Testis (tissue), 3 donors: Measurements from ENCODE around the gene UNC93B1. TPM values are rescaled to one million over a fixed set of nuclear protein-coding genes. Genes with fewer than 3 reads are reported as not detected.

Experiments used
- DNase-seq: peaks from one replicate; pipeline ENCODE4 v3.0.0-alpha.2; 2019
- H3K27ac ChIP-seq, 2 donors: fragments of 200-600 bp; sonication (generic); one replicate each; pipeline ENCODE4 v1.5.1; 2019
- H3K27me3 ChIP-seq: fragments of 200-600 bp; sonication (generic); one replicate; pipeline ENCODE4 v1.5.1; 2019
- H3K36me3 ChIP-seq: fragments of 200-600 bp; sonication (generic); one replicate; pipeline ENCODE4 v1.5.1; 2017; ENCODE audit warnings: low read depth; ENCODE audit errors: missing control alignments
- H3K4me1 ChIP-seq: fragments of 200-600 bp; sonication (generic); one replicate; pipeline ENCODE4 v1.5.1; 2019
- H3K4me3 ChIP-seq, 2 donors: fragments of 200-600 bp; sonication (generic); one replicate each; pipeline ENCODE4 v1.5.1; 2017 to 2019
- H3K9me3 ChIP-seq: fragments of 200-600 bp; sonication (generic); one replicate; pipeline ENCODE4 v1.5.1; 2017
- POLR2A ChIP-seq: fragments of 450-650 bp; IDR thresholded peaks from one replicate; pipeline ENCODE4 v1.6.1; 2017; ENCODE audit warnings: antibody characterized with exemption, mild to moderate bottlenecking, moderate library complexity
- WGBS, 2 donors: methylation state at CpG; one replicate each; pipeline ENCODE4 v1.1.5; 2018; 5-methylcytosine and 5-hydroxymethylcytosine counted together
- intact Hi-C: fragments of 100-400 bp; cut with DNase I; formaldehyde crosslinking; loops from one replicate; pipeline ENCODE4 v1.15.1; 2023; ENCODE audit warnings: low total_unique reads
- polyA plus RNA-seq: library from polyadenylated mRNA; stranded (reverse); fragments of 350-450 nt; fragmentation: Illumina TruSeq; extraction: RNeasy Lipid Tissue Mini Kit (QIAGEN cat#74804); gene quantifications from one replicate; pipeline ENCODE4 v1.2.3, GENCODE V29; 2014; ENCODE audit warnings: low read depth, low replicate concordance; ENCODE audit not compliant: insufficient read depth
- total RNA-seq, 2 donors: library from RNA; depleted of rRNA; stranded (reverse); fragments of >200 nt; gene quantifications; one replicate each; pipeline ENCODE4 v1.2.3, GENCODE V29; 2016
- TF ChIP-seq, protein P1 (sequence below), 3 experiments: fragments of 450-650 bp in 2 of 3; fragments of 200-600 bp in 1 of 3; sonication (generic) in 1 of 3; IDR thresholded peaks; one replicate each; pipeline ENCODE4 v1.5.1; 2016 to 2019; ENCODE audit warnings: antibody characterized with exemption in 3 of 3, mild to moderate bottlenecking in 2 of 3, moderate library complexity in 1 of 3

Gene UNC93B1
- total and polyA plus RNA-seq, 3 donors from 2014 or later, result 5.3 to 12.3 (median 7.9) TPM

DNA sequence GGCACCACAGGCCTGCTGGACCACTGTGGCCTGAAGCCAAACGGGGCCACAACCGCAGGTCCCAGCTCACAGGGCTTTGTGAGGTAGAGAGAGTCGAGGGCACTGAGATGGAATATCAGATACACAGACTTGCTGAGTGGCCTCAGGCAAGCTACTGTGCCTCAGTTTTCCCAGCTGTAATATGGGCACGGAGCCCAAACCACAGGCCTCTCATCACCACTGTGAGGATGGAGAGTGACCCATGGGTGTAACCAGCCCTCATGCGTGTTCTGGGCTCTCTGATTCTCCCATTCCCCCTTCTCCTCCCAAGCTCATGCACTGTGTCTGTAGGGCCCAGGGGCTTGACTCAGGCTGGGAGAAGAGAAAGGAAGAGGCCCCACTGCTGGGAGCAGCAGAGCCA lies 4.2 kb downstream of the UNC93B1 start:
- 97 to 100% methylated on average over 3 to 5 of the region's 5 CpGs for WGBS, 2 donors
- Histone ChIP-seq H3K27ac (no peak overlapping the region), H3K36me3 (no peaks in the 10 kb centered on the region), H3K4me1 (peaks cover 4% of the 10 kb centered on the region), H3K4me3 (no peak overlapping the region), H3K9me3 (no peaks in the 10 kb centered on the region), H3K27me3 (no peaks in the 10 kb centered on the region)
- intact Hi-C loops, result no loop called here
- no peak for TF ChIP-seq POLR2A
- TF ChIP-seq, protein P1, sequence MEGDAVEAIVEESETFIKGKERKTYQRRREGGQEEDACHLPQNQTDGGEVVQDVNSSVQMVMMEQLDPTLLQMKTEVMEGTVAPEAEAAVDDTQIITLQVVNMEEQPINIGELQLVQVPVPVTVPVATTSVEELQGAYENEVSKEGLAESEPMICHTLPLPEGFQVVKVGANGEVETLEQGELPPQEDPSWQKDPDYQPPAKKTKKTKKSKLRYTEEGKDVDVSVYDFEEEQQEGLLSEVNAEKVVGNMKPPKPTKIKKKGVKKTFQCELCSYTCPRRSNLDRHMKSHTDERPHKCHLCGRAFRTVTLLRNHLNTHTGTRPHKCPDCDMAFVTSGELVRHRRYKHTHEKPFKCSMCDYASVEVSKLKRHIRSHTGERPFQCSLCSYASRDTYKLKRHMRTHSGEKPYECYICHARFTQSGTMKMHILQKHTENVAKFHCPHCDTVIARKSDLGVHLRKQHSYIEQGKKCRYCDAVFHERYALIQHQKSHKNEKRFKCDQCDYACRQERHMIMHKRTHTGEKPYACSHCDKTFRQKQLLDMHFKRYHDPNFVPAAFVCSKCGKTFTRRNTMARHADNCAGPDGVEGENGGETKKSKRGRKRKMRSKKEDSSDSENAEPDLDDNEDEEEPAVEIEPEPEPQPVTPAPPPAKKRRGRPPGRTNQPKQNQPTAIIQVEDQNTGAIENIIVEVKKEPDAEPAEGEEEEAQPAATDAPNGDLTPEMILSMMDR (IDR thresholded peaks at IDR 0.05), result no peak
- DNase-seq, result no peak

DNA sequence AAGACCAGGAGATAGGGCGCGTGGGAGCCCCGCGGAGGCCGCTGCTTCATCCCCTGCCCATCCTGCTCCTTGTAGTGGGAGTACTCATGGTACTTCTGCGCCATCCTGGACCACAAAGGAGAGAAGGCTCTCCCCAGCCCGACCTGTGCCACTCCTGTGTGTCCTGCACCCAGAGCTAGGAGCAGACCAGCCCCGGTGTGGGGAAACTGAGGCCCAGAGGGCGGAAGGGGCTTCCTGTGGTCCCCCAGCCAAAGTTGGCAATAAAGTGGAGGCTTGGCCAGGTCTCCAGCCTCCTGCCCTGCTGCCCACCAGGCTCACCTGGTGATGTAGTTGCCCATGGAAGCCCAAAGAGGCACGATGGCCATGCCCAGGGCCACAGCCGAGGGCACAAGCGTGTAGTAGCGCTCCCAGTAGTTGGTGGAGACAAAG lies 4.7 kb downstream of the UNC93B1 start:
- Histone ChIP-seq H3K4me1 (peaks cover 1% of the 10 kb centered on the region), H3K27ac (no peak overlapping the region), H3K4me3 (no peak overlapping the region), H3K27me3 (no peaks in the 10 kb centered on the region), H3K36me3 (no peaks in the 10 kb centered on the region), H3K9me3 (no peaks in the 10 kb centered on the region)
- WGBS, 2 donors, result 96 to 98% methylated on average over 9 to 13 of the region's 13 CpGs
- intact Hi-C loops, result no loop called here
- no peak for DNase-seq
- TF ChIP-seq, protein P1 (IDR thresholded peaks at IDR 0.05), result no peak
- TF ChIP-seq POLR2A, result no peak

DNA sequence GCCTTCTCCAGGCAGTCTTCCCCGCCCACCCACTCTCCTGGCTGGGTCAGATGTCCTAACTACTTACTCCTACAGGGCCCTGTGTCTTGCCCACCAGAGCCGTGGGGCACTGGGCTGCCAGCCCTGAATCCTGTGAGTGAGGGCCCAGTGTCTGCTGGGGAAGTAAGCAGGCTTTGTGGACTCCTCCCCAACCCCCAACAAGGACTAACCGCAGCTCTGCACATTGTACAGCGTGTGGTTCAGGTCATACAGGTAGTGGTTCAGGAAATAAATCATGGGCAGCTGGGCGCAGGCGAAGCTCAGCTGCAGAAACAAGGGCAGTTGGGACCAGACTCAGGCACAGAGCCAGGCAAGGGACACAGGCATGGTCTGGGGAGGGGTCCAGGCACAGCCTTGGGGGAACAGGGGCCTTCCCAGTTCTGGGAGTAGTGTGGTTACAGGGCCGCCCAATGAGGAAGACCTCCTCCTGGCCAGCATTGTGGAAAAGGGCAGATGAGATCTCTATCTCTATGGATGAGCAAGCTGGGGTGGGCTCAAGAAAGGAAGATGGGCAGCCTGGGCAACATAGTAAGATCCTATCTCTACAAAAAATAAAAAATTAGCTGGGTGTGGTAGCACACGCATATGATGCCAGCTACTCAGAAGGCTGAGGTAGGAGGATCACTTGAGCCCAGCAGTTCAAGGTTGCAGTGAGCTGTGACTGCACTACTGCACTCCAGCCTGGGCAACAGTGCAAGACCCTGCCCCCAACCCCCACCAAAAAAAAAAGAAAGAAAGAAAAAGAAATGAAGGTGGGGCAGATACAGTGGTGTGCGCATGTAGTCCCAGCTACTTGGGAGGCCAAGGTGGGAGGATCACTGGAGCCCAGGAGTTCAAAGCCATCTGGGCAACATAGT lies 5.5 kb downstream of the UNC93B1 start:
- TF ChIP-seq POLR2A, result no peak
- TF ChIP-seq, protein P1 (IDR thresholded peaks at IDR 0.05), result no peak
- no peaks in the 10 kb centered on the region for H3K9me3 ChIP-seq

DNA sequence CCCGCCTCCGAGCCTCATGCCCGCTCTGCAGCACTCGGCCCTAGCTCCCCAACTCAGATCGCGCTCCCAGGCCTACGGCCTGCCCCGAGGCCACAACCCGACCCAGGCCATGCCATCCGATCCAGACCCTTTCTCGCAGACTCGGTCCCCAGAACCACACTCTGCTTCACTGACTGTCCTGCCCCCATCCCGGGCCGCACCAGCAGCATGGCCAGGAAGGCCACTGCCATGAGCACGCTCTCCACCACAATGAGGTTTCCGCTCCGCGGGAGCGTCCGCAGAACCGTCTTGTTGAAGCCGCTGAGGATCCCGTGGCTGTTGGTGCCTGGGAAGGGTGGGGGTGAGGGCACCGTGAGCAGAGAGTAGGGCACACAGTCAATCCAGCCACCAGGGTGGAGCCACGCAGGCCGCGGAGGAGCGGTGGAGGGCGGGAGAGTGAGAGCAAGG lies 6.4 kb downstream of the UNC93B1 start:
- intact Hi-C loops, result no loop called here
- Histone ChIP-seq H3K36me3 (no peaks in the 10 kb centered on the region), H3K27ac (no peak overlapping the region), H3K4me1 (no peaks in the 10 kb centered on the region), H3K4me3 (no peak overlapping the region), H3K27me3 (no peaks in the 10 kb centered on the region), H3K9me3 (no peaks in the 10 kb centered on the region)
- no peak for TF ChIP-seq POLR2A
- TF ChIP-seq, protein P1 (IDR thresholded peaks at IDR 0.05), result no peak
- no peak for DNase-seq
- 67 to 74% methylated on average over 18 to 29 of the region's 29 CpGs for WGBS, 2 donors

More for the DNA sequence above, 5.5 kb downstream of the UNC93B1 start:
- no peak overlapping the region for H3K4me3 ChIP-seq
- no peak overlapping the region for H3K27ac ChIP-seq
- DNase-seq, result no peak
- no peaks in the 10 kb centered on the region for H3K27me3 ChIP-seq
- H3K4me1 ChIP-seq, result no peaks in the 10 kb centered on the region
- intact Hi-C loops, result no loop called here
- no peaks in the 10 kb centered on the region for H3K36me3 ChIP-seq
- WGBS, 2 donors, result 85% methylated on average over 5 to 9 of the region's 9 CpGs
